Activated naive CD4-positive, alpha-beta T cell treated with anti-CD3 and anti-CD28 coated beads, Interleukin-2, amount 50 U/mL, for 16 hours (primary cell): ENCODE measurements around the gene IL21R.
"Not testable (repeated sequence)": the region's sequence is repeated elsewhere in the genome, so short reads cannot be mapped to it uniquely, and the experiment has no call there.

Source experiments
- DNase-seq: peaks from one replicate; pipeline ENCODE4 v3.0.0-alpha.2; 2020

The IL21R gene

GRCh38 chr16:27377666-27378485 lies 24.1 kb upstream of the IL21R start:
- DNase-seq = no peak

- no peak for DNase-seq
Measured at GRCh38 chr16:27378871-27379481, 23.0 kb upstream of the IL21R start.

DNA sequence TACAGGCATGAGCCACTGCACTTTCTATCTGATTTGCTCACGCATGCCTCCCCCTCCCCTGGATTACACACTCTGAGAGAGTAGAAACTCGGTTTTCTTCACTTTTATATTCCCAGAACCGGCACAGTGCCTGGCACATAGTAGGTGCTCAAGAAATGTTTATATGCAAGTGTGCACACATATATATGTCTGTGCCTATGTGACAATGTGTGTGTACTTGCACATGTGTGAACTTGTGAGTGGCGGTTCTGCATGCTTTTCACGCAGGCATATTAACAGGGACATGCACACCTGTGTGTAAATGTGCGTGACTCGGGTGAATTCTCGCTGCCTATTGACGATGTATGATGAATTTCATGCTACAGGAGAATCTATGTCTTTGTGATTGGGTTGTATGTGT lies 22.1 kb upstream of the IL21R start:
- no peak for DNase-seq

DNA sequence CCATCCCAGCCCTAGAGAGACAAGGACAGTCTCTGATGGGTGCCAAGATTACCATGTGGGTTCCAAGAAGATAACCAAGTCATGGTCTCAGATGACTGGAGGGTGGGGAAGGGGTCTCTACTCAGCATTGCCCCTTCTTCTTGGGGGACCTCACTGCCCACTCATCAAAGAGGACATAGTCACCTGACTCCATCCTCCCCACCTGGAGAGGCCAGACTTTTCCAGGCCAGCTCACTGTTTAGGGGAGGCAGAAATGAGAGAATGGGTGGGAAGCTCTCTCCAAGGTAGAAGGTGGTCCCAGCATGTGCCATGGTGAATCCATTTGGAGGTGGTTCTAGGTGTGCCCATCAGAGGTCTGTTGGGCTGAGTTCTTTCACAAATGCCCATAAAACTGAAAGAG lies 20.7 kb upstream of the IL21R start:
- no peak for DNase-seq

- no peak for DNase-seq
Measured at GRCh38 chr16:27381974-27382855, 19.8 kb upstream of the IL21R start.

GRCh38 chr16:27383556-27384243 lies 18.3 kb upstream of the IL21R start:
- no peak for DNase-seq

DNA sequence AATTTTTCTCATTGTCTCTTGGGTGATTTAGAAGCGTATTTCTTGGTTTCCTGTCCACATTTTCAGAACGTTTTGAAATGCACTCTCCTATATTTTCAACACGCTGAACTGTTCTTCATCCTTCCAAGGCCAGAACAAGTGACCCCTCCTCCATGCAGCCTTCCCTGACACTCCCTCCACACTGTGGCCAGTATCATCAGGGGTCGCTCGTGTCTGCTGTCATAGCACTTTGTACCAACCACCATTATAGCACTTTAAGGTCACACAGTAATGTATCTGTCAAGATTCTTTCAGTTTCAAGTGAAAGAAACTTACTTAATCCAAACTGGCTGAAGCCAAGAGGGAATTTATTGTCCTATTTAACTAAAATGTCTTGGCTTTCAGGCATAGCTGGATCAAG lies 17.5 kb upstream of the IL21R start:
- no peak for DNase-seq

DNA sequence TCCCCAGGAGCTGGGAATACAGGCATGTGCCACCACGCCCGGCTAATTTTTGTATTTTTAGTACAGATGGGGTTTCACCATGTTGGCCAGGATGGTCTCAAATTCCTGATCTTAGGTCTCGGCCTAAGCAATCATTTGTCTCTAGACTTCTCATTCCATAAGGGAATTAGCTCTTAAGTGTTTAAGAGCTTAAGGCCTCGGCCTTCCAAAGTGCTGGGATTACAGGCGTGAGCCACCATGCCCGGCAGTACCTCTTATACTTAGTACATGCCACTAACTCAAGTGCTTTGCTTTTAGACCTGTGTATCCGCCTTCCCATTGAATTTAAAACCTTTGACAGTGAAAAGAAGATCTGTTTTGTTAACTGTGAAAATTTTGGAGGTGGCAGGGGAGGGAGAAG lies 16.6 kb upstream of the IL21R start:
- no peak for DNase-seq

DNA sequence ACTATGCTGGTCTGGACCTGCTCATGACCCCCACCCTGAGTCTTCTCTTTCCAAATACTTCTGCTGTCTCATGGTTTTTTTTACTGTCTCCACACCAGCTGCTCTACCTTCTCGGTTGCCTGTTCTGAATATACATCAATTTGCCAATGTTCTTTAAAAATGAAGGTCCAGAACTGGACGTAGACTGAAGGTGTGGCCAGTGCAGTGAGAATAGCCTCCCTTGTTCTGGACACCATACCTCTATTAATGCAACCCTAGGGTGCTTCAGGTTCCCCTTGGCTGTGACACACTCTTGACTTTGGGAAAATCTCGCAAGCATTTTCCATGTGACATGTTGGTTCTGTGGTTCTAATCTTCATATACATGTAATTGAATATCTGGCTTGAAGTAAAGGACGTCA lies 15.3 kb upstream of the IL21R start:
- no peak for DNase-seq

DNA sequence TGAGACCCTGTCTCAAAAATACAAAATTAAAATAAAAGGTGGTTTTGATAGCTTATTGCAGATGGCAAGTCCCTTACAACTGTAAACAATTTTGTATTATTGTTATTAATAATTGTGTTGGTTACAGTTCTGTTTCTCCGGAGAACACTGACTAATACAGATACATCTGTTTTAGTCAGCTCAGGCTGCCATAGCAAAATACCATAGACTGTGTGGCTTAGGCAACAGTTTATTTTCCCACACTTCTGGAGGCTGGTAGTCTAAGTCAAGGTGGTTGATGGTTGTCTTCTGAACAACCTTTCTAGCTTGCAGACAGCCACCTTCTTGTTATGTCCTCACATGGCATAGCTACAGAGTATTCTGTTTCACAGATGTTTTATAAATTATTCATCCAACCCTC lies 14.2 kb upstream of the IL21R start:
- DNase-seq = no peak

- DNase-seq = no peak
Measured at GRCh38 chr16:27389272-27389961, 12.6 kb upstream of the IL21R start.

- DNase-seq = no peak
Measured at GRCh38 chr16:27390151-27390550, 11.8 kb upstream of the IL21R start.

DNA sequence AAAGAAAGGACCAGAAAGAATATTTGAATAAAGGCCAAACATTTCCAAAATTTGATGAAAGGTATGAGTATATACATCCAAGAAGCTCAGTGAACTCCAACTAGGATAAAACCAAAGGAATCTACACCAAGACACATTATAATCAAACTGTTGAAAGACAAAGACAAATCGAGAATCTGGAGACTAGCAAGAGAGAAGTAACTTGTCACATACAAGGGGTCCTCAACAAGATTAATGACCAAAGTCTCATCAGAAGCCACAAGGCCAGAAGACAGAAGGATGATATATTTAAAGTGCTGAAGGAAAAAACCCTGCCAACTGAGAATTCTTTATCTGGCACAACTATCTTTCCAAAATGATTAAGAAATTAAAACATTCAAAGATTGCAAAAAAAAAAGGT lies 9.3 kb upstream of the IL21R start:
- DNase-seq = no peak

GRCh38 chr16:27394516-27394915 lies 7.5 kb upstream of the IL21R start:
- no peak for DNase-seq

DNA sequence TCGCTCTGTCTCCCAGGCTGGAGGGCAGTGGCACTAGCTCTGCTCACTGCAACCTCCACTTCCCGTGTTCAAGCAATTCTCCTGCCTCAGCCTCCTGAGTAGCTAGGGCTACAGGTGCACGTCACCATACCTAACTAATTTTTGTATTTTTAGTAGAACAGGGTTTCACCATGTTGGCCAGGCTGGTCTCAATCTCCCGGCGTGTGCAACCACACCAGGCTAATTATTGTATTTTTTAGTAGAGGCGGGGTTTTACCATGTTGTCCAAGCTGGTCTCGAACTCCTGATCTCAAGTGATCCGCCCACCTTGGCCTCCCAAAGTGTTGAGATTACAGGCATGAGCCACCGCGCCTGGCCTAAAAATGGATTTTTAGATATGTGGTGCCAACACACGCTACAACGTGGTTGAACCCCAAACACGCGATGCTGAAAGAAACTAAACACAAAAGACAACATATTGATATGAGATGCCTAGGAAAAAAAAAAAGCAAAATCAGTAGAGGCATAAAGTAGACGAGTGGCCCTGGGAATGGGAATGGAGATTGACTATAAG lies 3.6 kb upstream of the IL21R start:
- not testable (repeated sequence) for DNase-seq

DNA sequence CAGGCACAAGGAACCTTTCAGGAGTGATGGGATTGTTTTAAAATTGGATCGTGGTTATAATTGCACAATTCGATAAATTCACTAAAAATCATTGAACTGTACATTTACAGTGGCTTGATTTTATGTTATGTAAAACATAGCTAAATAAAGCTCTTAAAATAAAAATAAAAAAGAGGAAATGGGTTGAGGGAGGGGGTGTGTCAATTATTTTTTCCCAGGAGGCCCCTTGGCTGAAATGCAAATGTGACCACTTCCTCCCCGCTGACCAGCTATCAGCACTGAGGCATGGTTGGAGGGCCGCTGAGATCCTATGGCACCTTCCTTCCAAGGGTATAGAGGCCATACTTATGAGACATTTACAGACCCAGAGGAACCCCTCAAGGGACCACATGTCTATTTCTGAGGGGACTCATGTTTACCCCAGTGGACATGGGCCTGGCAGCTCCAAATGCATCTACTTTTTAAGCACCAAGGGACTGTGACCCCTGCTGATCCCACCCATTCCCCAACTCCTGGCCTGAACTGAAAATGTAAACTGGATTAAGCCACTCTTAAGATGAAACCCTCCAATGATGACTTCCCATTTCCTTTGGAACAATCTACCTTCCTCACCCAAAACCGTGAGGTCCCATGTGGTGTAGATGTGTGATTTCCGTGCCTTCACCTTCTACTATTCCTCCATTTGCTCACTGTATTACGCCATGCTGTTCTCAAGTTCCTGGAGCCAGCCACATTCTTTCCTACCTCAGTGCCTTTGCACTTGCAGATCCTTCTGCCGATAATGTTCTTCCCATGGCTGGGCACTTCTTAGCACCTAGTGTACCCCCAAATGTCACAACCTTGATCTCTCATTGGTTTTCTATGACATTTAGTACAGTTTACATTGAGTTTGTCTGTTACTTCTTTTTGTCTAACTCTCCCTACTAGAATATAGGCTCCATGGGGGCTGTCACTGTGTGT lies 2.8 kb upstream of the IL21R start:
- no peak for DNase-seq

- no peak for DNase-seq
Measured at GRCh38 chr16:27399969-27400368, 2.0 kb upstream of the IL21R start.

DNA sequence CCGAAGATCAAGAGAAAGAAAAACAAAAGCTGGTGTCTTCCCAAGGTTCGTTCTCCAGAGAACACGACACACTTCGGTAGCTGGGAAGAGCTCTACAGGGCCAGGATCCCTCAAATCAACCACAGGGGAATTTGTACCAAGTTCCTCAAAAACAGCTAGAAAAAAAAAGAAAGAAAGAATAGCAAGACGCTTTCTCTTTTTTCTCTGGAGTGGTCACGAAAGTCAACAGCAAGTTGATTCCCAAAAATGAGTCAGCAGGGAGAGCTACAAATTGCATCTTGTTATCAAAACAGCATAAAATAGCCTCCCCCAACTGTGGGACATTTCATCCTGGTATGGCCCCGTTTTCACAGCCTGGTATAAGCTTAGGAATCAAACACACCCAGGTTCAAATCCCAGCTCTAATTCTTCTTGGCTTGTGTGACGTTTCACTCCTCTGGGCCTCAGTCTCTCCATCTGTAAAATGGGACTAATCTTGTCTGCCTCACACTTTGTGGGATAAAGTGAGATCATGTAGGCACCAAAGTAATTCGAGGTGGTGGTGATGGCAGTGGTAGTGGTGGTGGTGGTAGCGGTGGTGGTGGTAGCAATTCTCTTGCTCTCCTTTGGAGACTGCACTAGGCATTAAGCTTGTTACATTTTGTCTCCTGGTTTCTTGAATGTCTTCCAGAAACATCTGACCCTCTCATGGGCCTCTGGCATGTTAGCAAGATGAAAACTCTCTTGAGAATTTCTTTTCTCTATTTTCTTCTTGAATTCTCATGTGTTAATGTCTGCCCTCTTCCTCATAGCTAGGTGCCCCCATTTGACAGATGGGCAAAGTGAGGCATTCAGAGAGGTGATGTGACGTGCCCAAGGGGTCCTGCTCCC lies 988 bp upstream of the IL21R start:
- no peak for DNase-seq

DNA sequence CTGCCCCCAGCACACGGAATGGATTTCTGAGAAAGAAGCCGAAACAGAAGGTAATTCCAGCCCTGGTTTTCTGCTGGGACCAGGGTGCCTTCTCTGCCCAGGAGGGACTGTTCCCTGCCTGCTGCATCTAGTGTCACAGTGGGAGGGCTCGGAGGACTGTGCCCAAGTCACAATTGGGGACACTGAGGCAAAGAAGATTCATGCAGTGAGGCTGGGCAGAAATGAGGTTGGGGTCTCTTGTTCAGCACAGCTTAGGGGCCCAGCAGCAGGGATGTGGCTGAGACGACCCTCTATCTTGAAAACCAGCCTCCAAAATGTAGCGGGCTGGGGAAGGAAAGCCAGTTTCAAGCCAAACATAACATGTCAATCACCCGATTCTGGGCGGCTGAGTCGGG lies 592 bp downstream of the IL21R start:
- no peak for DNase-seq
